Suppressor macrophage treated with lipopolysaccharide for 4 hours (primary cell): Measurements from ENCODE around the gene CRYZL1.
"Not testable (repeated sequence)": the region's sequence is repeated elsewhere in the genome, so short reads cannot be mapped to it uniquely, and the experiment has no call there.

Experiments
- DNase-seq: peaks from one replicate; pipeline ENCODE4 v3.0.0-alpha.2; 2020

CRYZL1 gene

DNA sequence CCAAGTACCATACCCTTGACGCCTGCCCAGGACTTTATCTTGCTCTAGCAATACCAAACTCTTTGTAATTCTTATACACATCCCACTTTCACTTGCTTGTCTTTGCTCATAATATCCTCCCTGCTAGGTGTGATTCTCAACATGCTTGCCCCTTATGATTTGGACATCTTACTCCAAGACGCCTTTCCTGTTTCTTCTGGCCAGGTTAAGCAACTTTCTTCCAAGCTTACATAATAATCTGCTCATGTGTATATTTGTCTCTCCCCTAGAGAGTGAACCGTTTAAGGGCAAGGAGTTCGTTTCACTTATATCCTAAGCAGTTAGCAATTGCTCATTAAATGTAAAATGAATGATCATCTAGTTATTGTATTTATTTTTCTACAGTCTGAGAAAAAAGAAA lies 21.8 kb downstream of the CRYZL1 start:
- DNase-seq: peak; percentile 34

- DNase-seq: no peak
Measured at GRCh38 chr21:33618407-33618806, 23.1 kb downstream of the CRYZL1 start.

DNA sequence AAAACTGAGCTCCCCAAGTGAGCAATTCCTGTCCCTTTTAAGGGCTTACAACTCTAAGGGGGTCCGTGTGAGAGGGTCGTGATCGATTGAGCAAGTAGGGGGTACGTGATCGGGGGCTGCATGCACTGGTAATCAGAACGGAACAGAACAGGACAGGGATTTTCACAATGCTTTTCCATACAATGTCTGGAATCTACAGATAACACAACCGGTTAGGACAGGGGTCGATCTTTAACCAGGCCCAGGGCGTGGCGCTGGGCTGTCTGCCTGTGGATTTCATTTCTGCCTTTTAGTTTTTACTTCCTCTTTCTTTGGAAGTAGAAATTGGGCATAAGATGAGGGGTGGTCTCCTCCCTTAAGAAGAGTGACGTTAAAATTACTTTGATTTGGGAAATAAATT lies 24.0 kb downstream of the CRYZL1 start:
- not testable (repeated sequence) for DNase-seq

- DNase-seq: no peak
Measured at GRCh38 chr21:33611006-33611744, 30.4 kb downstream of the CRYZL1 start.

DNA sequence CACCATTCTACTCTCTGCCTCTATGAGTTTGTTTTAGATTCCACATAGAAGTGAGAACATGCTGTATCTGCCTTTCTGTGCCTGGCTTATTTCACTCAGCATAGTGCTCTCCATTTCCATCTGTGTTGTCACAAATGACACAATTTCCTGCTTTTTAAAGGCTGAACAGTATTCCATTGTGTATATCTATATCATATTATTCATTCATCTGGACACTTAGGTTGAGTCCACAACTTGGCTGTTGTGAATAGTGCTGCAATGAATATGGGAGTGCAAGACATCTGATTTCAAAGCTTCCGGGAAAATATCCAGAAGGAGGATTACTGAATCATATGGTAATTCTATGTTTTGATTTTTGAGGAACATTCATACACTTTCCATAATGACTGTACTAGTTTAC lies 33.0 kb downstream of the CRYZL1 start:
- DNase-seq: no peak

DNA sequence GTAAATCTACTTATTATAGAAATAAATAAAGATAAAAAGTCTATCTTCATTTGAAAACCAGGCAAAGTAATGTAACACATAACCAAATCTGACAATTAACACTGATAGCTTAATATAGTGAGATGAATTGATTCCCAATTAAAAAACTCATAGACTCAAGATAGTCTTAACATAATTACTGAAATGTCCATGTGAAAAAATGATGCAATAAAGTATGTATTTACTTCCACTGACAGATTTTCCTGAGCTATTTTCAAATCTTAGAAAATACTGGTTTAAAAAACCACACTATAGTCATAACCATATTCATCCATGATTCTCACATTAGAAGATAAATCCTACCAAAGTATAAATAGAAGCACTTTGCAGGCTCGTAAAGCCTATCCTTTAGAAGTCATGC lies 43.5 kb downstream of the CRYZL1 start:
- no peak for DNase-seq

GRCh38 chr21:33588485-33589335 lies 52.8 kb downstream of the CRYZL1 start, which contains the start of gene DONSON:
Gene DONSON, minus strand, starts transcription at chr21:33588684. Its CDS starts 43 bp downstream, at chr21:33588641.
- DNase-seq: peak; percentile 96

DNA sequence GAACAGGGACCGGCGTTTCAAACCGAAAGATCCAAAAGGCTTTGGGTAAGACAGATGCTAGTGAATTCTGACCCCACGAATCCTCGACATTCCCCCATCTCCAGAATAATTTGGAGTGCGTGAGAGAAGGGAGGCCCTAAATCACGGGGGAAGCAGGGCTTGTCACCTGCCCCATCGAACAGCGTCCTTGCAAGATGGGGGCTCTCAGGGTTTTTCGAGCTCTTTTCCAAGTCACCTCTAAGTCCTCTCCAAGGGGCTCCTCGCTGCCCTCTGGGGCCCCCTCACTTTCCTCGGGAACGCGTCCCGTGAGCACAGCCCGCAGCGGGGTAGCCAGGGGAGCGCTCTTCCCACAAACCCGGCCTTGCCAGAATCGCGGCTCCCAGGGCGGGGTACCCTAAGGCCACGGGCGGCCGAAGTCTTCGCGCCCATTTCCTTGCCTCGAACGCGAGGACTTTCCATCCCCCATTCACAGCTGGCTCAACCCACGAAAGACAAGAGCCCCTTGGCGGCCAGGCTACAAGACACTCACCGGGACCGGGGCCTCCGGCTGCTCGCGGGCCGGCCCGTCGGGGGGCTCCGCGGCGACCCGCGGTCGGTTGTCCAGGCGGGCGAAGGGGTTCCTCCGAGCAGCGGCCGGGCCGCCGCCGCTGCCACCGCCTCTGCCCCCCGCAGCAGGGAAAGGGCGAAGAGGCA lies 53.6 kb downstream of the CRYZL1 start:
- DNase-seq: peak; percentile 32

DNA sequence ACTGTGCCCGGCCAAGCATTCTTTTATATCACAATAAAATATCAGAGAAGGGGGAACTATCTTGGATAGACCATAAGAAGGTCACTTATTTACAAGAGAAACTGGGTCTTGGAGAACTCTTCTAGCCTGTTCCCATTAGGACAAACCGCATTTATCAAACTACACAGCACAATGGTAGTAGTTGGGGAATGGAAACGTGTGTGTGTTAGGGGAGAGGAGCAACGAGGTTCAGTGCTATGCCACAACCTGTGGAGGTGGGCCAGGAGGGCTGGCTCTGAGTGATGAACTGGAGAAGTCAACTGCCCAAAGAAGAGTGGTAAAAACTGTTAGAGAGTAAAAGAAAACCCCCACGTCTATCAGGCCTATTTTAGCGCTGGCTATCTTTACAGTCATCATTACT lies 54.6 kb downstream of the CRYZL1 start:
- DNase-seq: no peak

GRCh38 chr21:33584455-33584854 lies 57.1 kb downstream of the CRYZL1 start:
- DNase-seq: no peak

DNA sequence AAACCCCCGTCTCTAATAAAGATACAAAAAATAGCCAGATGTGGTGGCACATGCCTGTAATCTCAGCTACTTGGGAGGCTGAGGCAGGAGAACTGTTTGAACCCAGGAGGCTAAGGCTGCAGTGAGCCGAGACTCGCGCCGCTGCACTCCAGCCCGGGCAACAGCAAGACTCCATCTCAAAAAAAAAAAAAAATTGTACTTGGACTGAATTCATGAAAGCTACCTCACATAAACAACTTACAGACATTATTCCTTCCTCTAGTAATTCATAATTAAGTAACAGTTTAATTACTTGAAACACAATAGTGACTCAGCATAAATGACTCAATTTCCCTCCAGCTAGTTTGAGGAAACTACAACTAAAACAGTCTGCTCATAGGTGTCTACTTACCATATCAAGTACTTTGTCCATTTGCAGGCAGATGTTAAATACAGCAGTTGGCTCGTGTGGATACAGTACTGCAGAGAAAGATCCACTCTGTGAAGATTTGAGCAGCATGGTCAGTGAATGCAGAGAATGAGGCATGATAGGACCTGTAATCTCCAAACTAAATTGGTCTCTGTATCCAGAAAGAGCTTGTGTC lies 62.5 kb downstream of the CRYZL1 start:
- peak; percentile 16 for DNase-seq

GRCh38 chr21:33578214-33578613 lies 63.3 kb downstream of the CRYZL1 start:
- no peak for DNase-seq

DNA sequence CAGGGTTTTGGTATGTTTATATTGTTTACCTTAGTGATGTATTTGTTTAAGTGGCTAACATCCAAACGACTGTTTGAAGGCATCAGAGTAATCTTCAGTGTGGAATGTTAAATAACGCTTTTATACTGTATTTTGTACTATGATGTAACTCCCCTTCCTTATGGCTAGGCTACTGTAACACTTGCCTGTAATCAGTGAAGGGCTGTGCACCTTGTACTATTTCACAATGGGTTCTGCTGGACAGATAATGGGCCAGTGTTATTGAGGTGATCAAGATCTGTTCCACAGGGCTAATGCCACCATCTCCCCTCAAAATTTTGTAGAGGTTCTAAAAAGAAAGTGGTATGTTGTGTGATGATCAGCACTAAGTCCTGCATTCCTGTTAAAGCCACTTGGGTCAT lies 64.8 kb downstream of the CRYZL1 start:
- DNase-seq: not testable (repeated sequence)

- DNase-seq: no peak
Measured at GRCh38 chr21:33572350-33572749, 69.2 kb downstream of the CRYZL1 start.

DNA sequence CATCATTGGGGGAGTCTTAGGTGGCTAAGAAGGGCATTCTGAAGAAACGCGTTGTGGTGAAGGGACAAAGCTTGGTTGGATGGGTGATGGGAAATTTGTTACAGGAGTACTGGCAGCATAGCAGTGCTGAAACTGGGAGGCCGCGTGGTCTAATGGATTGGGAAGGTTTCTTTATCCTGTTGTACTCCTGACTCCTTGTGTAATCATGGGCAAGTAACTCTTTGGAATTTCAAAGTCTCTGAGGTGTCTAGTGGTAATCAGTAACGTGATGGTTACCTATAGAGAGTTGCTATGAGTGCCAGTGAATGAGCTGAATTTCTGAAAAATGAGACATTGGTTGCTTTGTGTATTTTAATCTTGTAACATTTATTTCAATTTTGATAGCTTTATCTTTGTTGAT lies 71.5 kb downstream of the CRYZL1 start:
- no peak for DNase-seq

GRCh38 chr21:33568448-33568847 lies 73.1 kb downstream of the CRYZL1 start:
- DNase-seq: no peak

- DNase-seq: no peak
Measured at GRCh38 chr21:33567914-33568313, 73.6 kb downstream of the CRYZL1 start.

DNA sequence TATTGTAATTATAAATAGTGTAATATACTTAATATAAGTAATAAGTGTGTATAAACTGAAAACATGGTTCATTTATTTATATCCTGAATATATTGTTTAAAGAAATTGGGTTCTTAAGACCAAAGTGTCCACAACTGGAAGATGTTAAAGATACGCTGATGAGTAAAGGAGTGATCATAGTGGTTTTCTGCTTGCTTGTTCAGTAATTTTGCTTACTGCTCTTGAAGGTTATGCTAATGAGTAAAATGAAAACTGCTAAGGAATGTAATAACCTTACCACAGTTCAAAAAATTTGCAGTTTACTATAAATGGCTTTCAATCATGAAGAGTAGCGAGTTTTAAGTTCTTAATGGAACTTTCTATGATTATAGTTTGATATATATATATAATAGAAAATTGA lies 75.0 kb downstream of the CRYZL1 start:
- DNase-seq: no peak

DNA sequence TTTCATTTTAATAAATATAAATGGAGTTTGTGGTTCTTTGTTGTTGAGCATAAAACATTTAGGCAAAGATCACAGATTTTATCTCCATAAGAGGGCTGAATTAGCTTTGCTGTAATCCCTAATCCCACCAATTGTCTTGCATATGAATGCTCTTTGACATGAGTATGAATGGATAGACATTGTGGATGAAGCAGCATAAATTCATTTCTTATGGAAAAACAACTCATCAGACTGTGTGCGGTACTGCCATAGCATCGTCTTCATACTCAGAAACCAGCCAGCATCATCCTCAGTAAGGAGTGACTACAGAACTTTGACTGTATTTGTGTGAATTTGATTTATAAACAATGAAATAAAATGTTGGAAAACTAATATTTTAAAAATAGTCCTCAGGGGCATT lies 79.2 kb downstream of the CRYZL1 start:
- DNase-seq: no peak

DNA sequence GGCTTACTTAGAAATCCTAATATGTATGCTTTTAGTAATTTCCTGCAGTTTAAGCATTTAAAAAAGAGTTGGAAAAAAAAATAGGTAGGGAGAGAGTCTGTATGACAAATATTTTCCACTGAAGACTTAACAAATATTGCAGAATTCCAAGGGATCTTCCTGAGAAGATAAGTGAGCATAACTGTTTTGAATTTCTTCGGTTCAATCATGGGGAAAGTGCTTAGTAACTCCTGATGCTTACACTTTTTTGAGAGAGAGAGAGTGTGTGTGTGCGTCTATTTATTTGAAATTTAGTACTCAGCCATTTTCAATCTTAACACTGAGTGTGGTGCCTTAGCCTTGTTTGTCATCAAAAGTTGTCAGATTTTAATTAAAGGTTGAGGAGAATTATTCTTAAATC lies 80.2 kb downstream of the CRYZL1 start:
- DNase-seq: no peak

- DNase-seq: no peak
Measured at GRCh38 chr21:33560965-33561364, 80.6 kb downstream of the CRYZL1 start.

DNA sequence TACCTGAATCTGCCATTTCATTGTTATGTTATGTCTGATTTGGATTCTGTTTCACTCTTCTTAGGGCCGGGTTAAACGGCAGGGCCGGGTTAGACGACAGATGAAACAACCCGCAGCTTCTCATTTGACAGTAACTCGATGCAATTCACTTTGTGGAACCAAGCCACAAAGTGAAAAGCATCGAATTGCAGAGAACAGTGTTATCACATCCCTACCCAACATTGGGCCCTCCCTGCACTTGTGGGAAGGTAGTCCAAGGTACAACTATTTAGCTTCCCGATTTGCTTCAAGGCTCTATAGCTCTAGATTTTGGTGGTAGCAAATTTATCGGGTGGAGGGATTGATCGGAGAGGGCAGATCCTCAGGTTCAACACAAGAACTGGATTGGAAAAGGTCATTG lies 81.7 kb downstream of the CRYZL1 start:
- no peak for DNase-seq

DNA sequence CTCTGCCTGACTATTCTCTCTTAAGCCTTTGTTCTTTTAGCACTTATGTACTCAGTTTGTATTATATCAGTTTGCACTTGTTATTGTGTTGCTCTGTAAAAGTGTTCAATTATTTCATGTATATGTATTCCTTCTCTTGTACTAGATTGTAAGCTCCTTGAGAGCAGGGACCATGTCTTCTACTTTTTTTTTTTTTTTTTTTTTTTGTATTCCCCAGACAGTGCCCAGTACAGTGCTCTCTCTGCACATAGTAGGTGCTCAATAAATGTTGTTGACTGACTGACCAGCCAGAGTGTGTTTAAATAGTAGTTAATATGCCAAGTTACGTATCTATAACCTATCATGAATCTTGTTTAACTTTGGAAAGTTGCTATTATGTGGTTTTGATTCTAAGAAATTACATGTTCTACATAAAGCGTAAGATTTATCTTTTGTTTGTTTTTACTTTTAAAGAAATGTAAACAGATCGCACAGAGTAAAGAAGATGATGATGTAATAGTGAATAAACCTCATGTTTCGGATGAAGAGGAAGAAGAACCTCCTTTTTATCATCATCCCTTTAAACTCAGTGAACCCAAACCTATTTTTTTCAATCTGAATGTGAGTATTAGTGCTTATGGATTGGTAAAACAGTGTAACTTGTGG lies 82.6 kb downstream of the CRYZL1 start:
- DNase-seq: no peak
